Upper lobe of left lung (tissue), 4 donors: ENCODE measurements around the gene ZNF639.
"Not testable (repeated sequence)": the region's sequence is repeated elsewhere in the genome, so short reads cannot be mapped to it uniquely, and the experiment has no call there.

ENCODE experiments used
- EP300 ChIP-seq, 4 donors: sonication (generic); formaldehyde crosslinking; IDR thresholded peaks; one replicate each; pipeline ENCODE4 v1.5.1; 2017; ENCODE audit warnings: antibody characterized with exemption in 4 of 4, control low read depth in 2 of 4
- POLR2A ChIP-seq, 4 donors: fragments of 450-650 bp; IDR thresholded peaks; one replicate each; pipeline ENCODE4 v1.5.1; 2016 to 2017; ENCODE audit warnings: antibody characterized with exemption in 4 of 4, mild to moderate bottlenecking in 2 of 4
- TF ChIP-seq, protein P1 (sequence below), 6 experiments: fragments of 450-650 bp in 4 of 6; fragments of 200-600 bp in 2 of 6; sonication (generic) in 2 of 6; IDR thresholded peaks; one replicate each; pipeline ENCODE4 v1.5.1; 2016 to 2019; ENCODE audit warnings: antibody characterized with exemption in 6 of 6

- TF ChIP-seq, protein P1, sequence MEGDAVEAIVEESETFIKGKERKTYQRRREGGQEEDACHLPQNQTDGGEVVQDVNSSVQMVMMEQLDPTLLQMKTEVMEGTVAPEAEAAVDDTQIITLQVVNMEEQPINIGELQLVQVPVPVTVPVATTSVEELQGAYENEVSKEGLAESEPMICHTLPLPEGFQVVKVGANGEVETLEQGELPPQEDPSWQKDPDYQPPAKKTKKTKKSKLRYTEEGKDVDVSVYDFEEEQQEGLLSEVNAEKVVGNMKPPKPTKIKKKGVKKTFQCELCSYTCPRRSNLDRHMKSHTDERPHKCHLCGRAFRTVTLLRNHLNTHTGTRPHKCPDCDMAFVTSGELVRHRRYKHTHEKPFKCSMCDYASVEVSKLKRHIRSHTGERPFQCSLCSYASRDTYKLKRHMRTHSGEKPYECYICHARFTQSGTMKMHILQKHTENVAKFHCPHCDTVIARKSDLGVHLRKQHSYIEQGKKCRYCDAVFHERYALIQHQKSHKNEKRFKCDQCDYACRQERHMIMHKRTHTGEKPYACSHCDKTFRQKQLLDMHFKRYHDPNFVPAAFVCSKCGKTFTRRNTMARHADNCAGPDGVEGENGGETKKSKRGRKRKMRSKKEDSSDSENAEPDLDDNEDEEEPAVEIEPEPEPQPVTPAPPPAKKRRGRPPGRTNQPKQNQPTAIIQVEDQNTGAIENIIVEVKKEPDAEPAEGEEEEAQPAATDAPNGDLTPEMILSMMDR (IDR thresholded peaks at IDR 0.05): not testable (repeated sequence)
- not testable (repeated sequence) for TF ChIP-seq POLR2A, EP300 (IDR thresholded peaks at IDR 0.05)
Measured at GRCh38 chr3:179274434-179274833, 48.4 kb upstream of the ZNF639 start.
